Measurements from ENCODE around the gene MSLN. TPM values are rescaled to one million over a fixed set of nuclear protein-coding genes. Genes with fewer than 3 reads are reported as not detected.

The MSLN gene
- total and polyA plus RNA-seq, 2 of the 8 experiments (the other 6 are each of a cell fraction or from before 2014, with no cell fraction given) = 0.28 to 0.50 TPM

DNA sequence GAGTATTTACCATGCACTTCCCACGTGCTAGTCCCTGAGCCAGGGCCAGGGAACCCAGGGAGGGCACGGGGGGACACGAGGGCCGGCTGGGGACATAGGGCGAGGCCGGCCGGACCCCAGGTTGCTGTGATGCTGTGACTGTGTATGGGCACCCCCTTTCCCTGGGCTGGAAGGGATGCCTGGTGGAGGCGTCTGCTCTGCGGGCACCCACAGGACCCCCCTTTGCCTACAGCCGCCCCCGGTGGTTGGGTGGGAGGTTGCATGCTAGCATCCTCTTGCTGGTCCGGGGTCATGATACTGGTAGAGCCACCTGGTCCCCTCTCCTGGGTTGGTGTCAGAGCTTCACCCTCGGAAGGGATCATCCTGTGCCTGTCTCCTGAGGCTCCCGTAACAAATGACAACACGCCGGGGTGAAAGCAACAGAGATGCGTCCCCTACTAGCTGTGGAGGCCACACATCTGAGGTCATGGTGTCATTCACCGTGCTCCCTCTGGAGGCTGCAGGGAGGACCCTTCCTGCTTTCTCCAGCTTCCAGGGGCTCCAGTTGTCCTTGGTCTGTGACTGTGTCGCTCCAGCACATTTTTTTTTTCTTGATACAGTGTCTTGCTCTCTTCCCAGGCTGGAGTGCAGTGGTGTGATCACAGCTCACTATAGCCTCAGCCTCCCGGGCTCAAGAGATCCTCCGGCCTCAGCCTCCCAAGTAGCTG, 16.6 kb upstream of the MSLN start:
- 88% methylated on average over 18 of the region's 21 CpGs; no CpG with 5 or more reads in 1 of the 2 experiments for WGBS, 2 experiments (ENCODE audit: extremely low coverage in 1 of 2, insufficient coverage in 1 of 2, insufficient read length in 1 of 2, insufficient replicate concordance in 2 of 2, low coverage in 1 of 2, low lambda C conversion rate in 2 of 2, missing lambda C conversion rate in 1 of 2)
- CTCF ChIA-PET (ENCODE audit: partially characterized antibody) = interaction anchor here (0.6 to 35.8 kb wide), 20 partner anchors 8 to 693 kb away, joined by 3 to 977 read pairs (median 4); partner anchors contain the start of genes ANTKMT, CCDC78, CHTF18 and FBXL16
- H3K9me3 ChIP-seq (ENCODE audit: insufficient read depth in 2 of 2, low read depth in 1 of 2, low read length in 1 of 2) = no peaks in the 10 kb centered on the region

More for the DNA sequence above, 16.6 kb upstream of the MSLN start:
- H3K56ac ChIP-seq (replicated peaks; ENCODE audit: insufficient read length, low read depth, low read length) = no peak overlapping the region
- POLR2A ChIA-PET (ENCODE audit: partially characterized antibody) = interaction anchor here (0.8 to 5.0 kb wide), 10 partner anchors 9 to 123 kb away, joined by 3 to 18 read pairs (median 4); no protein-coding TSS in a partner anchor
- no peak overlapping the region for H3K18ac ChIP-seq (ENCODE audit: extremely low read depth, low read length)
- TF ChIP-seq MAFK (IDR thresholded peaks at IDR 0.05; ENCODE audit: low read depth, low read length) = no peak
- TF ChIP-seq, protein P1, sequence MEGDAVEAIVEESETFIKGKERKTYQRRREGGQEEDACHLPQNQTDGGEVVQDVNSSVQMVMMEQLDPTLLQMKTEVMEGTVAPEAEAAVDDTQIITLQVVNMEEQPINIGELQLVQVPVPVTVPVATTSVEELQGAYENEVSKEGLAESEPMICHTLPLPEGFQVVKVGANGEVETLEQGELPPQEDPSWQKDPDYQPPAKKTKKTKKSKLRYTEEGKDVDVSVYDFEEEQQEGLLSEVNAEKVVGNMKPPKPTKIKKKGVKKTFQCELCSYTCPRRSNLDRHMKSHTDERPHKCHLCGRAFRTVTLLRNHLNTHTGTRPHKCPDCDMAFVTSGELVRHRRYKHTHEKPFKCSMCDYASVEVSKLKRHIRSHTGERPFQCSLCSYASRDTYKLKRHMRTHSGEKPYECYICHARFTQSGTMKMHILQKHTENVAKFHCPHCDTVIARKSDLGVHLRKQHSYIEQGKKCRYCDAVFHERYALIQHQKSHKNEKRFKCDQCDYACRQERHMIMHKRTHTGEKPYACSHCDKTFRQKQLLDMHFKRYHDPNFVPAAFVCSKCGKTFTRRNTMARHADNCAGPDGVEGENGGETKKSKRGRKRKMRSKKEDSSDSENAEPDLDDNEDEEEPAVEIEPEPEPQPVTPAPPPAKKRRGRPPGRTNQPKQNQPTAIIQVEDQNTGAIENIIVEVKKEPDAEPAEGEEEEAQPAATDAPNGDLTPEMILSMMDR (IDR thresholded peaks at IDR 0.05; ENCODE audit: control extremely low read depth in 1 of 3, insufficient read depth in 1 of 3, low read depth in 1 of 3, low read length in 3 of 3) = peak; percentile 44 to 62 (median 52)
- no peaks in the 10 kb centered on the region for H3K79me1 ChIP-seq (ENCODE audit: low read depth, low read length)
- peaks cover 7% of the 10 kb centered on the region; the same call in 1 of the 2 replicates for H3K23me2 ChIP-seq (ENCODE audit: low read depth, low read length)
- H3K4ac ChIP-seq (replicated peaks; ENCODE audit: insufficient read length, low read depth, low read length) = no peak overlapping the region
- no peak overlapping the region for H4K8ac ChIP-seq (ENCODE audit: extremely low read depth, insufficient read depth, low read length)
- no peak overlapping the region for H2BK12ac ChIP-seq (ENCODE audit: low read depth, low read length)
- no peak overlapping the region for H2AK5ac ChIP-seq (ENCODE audit: low read depth, low read length)
- H3K27me3 ChIP-seq (replicated peaks in 1 of 4; ENCODE audit: control insufficient read depth in 3 of 4, extremely low read depth in 1 of 4, insufficient read depth in 3 of 4, low read length in 3 of 4) = no peaks in the 10 kb centered on the region
- no peaks in the 10 kb centered on the region for H4K20me1 ChIP-seq (replicated peaks in 1 of 2; ENCODE audit: control insufficient read depth in 1 of 2, insufficient read depth in 2 of 2, low read length in 2 of 2)
- H3K23ac ChIP-seq (ENCODE audit: insufficient read length) = no peak overlapping the region
- no peak overlapping the region for H3K9ac ChIP-seq (replicated peaks in 1 of 4; ENCODE audit: extremely low read depth in 1 of 4, low read depth in 3 of 4, low read length in 3 of 4)
- peaks cover 0 to 7% (median 4%) of the 10 kb centered on the region in 4 experiments; a peak in 5 of 7 replicates for H3K4me1 ChIP-seq (replicated peaks in 1 of 4; ENCODE audit: control insufficient read depth in 3 of 4, insufficient read depth in 4 of 4, low read length in 3 of 4)
- no peak overlapping the region for H2BK120ac ChIP-seq (replicated peaks; ENCODE audit: low read depth, low read length)
- no peaks in the 10 kb centered on the region for H3K36me3 ChIP-seq (ENCODE audit: control insufficient read depth in 2 of 4, insufficient read depth in 4 of 4, low read length in 3 of 4)
- DNase-seq (ENCODE audit: low read depth in 1 of 2, low spot score in 2 of 2) (no peak), FAIRE-seq (no peak)
- no peak overlapping the region for H3K14ac ChIP-seq (ENCODE audit: insufficient read length)
- no peak overlapping the region for H3K4me2 ChIP-seq (ENCODE audit: insufficient read depth in 1 of 2, low read depth in 2 of 2, low read length in 2 of 2)
- H2BK15ac ChIP-seq (ENCODE audit: low read length) = no peak overlapping the region
- no peak overlapping the region for H4K91ac ChIP-seq (replicated peaks; ENCODE audit: insufficient read length, low read length)
- no peak overlapping the region for H3K27ac ChIP-seq (ENCODE audit: low read depth, low read length)
- no peak overlapping the region for H2BK5ac ChIP-seq (ENCODE audit: low read depth, low read length)
- no peaks in the 10 kb centered on the region for H3K79me2 ChIP-seq (ENCODE audit: control insufficient read depth in 1 of 2, insufficient read depth in 2 of 2, low read length in 2 of 2)
- no peak overlapping the region for H2AFZ ChIP-seq (ENCODE audit: low read length)
- no peak overlapping the region for H2BK20ac ChIP-seq (ENCODE audit: low read length)
- H4K5ac ChIP-seq (ENCODE audit: insufficient read length, low read depth, low read length) = no peak overlapping the region
- H3K4me3 ChIP-seq (ENCODE audit: extremely low read depth in 1 of 4, insufficient read depth in 2 of 4, low read depth in 3 of 4, low read length in 4 of 4) = no peak overlapping the region
